Ectodermal cell (in vitro differentiated cells): ENCODE data around the gene HDHD5.

Experiments used
- H3K27ac ChIP-seq: 2 replicates; pipeline ENCODE4 v1.7.0; 2013; ENCODE audit warnings: mild to moderate bottlenecking, low read depth, low read length; ENCODE audit not compliant: insufficient read depth, poor library complexity, severe bottlenecking
- H3K27me3 ChIP-seq: 2 replicates; pipeline ENCODE4 v1.7.0; 2013; ENCODE audit warnings: mild to moderate bottlenecking, low read length; ENCODE audit not compliant: insufficient read depth, control insufficient read depth, poor library complexity, severe bottlenecking
- H3K36me3 ChIP-seq: one replicate; pipeline ENCODE4 v1.7.0; 2013; ENCODE audit warnings: low read length; ENCODE audit not compliant: control insufficient read depth, insufficient read depth
- H3K4me1 ChIP-seq: one replicate; pipeline ENCODE4 v1.7.0; 2013; ENCODE audit warnings: low read length; ENCODE audit not compliant: control insufficient read depth, insufficient read depth
- H3K4me3 ChIP-seq: 2 replicates; pipeline ENCODE4 v1.7.0; 2013; ENCODE audit warnings: low read depth, low read length, control low read depth; ENCODE audit not compliant: insufficient read depth
- H3K9me3 ChIP-seq: 2 replicates; pipeline ENCODE4 v1.7.0; 2013; ENCODE audit warnings: mild to moderate bottlenecking, low read length, moderate library complexity; ENCODE audit not compliant: control insufficient read depth
- WGBS, 2 experiments: methylation state at CpG; one replicate each; pipeline ENCODE4 v1.1.7; 2013; ENCODE audit warnings: missing lambda C conversion rate in 2 of 2; 5-methylcytosine and 5-hydroxymethylcytosine counted together

The HDHD5 gene

GRCh38 chr22:17105143-17106129, 53.6 kb downstream of the HDHD5 start:
- Histone ChIP-seq H3K4me1 (no peaks in the 10 kb centered on the region), H3K36me3 (no peaks in the 10 kb centered on the region), H3K27me3 (no peaks in the 10 kb centered on the region), H3K9me3 (no peaks in the 10 kb centered on the region), H3K27ac (no peak overlapping the region), H3K4me3 (no peak overlapping the region)
- 92% methylated on average over 22 of the region's 22 CpGs for WGBS, 2 experiments

DNA sequence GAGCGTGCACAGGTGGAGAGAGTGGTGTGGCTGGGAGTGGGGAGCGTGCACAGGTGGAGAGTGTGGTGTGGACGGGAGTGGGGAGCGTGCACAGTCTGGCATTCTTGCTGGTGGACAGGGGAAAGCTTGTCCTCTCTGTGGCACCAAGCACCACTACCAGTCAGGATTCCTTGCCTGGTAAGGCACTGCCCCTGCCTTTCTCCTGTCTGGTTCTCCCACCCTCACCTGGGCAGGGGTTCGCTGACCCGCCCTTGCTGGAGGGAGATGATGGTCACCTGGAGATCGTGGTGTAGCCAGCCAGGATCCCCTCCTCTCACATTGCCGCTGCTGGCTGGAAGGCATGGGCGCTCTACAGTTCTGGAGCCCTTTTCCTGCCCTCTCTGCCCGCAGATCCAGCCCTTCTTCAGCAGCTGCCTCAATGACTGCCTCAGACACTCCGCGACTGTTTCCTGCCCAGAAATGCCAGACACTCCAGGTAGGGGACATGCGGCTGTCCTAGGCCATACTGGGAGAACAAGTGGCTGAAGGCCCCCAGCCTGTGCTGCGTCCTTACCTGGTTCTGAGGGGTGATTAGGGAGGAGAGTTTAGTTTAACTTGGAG, 54.6 kb downstream of the HDHD5 start:
- Histone ChIP-seq H3K27ac (no peak overlapping the region), H3K27me3 (no peaks in the 10 kb centered on the region), H3K36me3 (no peaks in the 10 kb centered on the region), H3K4me3 (no peak overlapping the region), H3K9me3 (no peaks in the 10 kb centered on the region), H3K4me1 (no peaks in the 10 kb centered on the region)
- 85 to 92% methylated on average over 13 to 14 of the region's 14 CpGs for WGBS, 2 experiments

DNA sequence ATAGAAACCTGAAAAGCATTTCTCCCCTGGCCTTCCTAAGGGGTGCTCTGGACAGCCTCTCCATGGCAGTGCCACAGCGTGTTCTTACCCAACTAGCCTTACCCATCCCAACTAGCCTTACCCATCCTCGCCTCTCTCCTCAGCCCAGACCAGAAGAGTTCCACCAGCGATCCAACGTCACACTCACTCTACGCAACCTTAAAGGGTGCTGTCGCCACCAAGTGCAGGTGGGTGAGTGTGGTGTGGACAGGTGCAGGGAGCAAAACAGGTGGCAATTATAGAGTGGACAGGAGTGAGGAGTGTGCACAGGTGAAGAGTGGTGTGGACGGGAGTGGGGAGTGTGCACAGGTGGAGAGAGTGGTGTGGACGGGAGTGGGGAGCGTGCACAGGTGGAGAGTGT, 55.7 kb downstream of the HDHD5 start:
- WGBS, 2 experiments, result 95 to 97% methylated on average over 9 of the region's 9 CpGs
- H3K9me3 ChIP-seq, result no peaks in the 10 kb centered on the region
- no peaks in the 10 kb centered on the region for H3K4me1 ChIP-seq
- H3K27me3 ChIP-seq, result no peaks in the 10 kb centered on the region
- no peaks in the 10 kb centered on the region for H3K36me3 ChIP-seq
- no peak overlapping the region for H3K27ac ChIP-seq
- H3K4me3 ChIP-seq, result no peak overlapping the region

- H3K4me3 ChIP-seq, result no peak overlapping the region
- no peaks in the 10 kb centered on the region for H3K27me3 ChIP-seq
- H3K4me1 ChIP-seq, result no peaks in the 10 kb centered on the region
- WGBS, 2 experiments, result 95 to 97% methylated on average over 7 of the region's 7 CpGs
- H3K9me3 ChIP-seq, result no peaks in the 10 kb centered on the region
- no peaks in the 10 kb centered on the region for H3K36me3 ChIP-seq
- H3K27ac ChIP-seq, result no peak overlapping the region
Observed at GRCh38 chr22:17102297-17102667, 56.8 kb downstream of the HDHD5 start.

DNA sequence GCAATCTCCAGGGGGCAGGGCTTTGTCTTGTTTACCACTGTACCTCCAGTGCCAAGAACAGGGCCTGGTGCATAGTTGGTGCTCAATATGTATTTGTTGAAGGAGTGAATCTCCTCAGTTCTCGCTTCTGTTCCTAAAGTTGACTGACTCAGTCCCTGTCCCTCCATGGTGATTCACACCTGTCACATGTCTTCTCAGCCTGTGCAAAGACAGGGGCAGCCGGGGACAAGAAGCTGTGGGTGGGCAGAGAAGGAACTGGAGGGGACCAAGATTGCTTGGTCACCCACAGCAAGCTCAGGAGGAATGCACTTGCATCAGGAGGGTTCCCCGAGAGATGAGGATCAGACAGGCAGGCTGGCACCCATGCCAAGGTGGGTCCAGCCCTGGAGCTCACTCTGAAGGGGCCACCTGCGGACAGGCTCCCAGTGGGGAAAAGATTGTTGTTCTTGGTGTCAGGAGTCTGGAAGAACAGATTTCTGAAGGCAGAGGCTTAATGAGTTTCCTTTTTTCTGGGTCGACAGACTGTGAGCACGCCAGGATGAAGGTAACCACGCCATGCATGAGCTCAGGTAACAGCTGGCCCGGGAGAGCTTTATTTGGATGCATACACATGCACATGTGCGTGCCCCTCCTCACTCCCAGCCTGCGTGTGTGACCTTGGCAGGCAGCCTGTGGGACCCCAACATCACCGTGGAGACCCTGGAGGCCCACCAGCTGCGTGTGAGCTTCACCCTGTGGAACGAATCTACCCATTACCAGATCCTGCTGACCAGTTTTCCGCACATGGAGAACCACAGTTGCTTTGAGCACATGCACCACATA, 57.4 kb downstream of the HDHD5 start:
- no peak overlapping the region for H3K27ac ChIP-seq
- H3K36me3 ChIP-seq, result no peaks in the 10 kb centered on the region
- H3K4me1 ChIP-seq, result no peaks in the 10 kb centered on the region
- 89 to 91% methylated on average over 14 of the region's 14 CpGs for WGBS, 2 experiments
- H3K4me3 ChIP-seq, result no peak overlapping the region
- H3K27me3 ChIP-seq, result no peaks in the 10 kb centered on the region
- H3K9me3 ChIP-seq, result no peaks in the 10 kb centered on the region

- Histone ChIP-seq H3K27me3 (no peaks in the 10 kb centered on the region), H3K27ac (no peak overlapping the region), H3K4me3 (no peak overlapping the region), H3K4me1 (no peaks in the 10 kb centered on the region), H3K36me3 (no peaks in the 10 kb centered on the region), H3K9me3 (no peaks in the 10 kb centered on the region)
- WGBS, 2 experiments, result 89 to 92% methylated on average over 6 of the region's 6 CpGs
Observed at GRCh38 chr22:17100621-17101020, 58.5 kb downstream of the HDHD5 start.

DNA sequence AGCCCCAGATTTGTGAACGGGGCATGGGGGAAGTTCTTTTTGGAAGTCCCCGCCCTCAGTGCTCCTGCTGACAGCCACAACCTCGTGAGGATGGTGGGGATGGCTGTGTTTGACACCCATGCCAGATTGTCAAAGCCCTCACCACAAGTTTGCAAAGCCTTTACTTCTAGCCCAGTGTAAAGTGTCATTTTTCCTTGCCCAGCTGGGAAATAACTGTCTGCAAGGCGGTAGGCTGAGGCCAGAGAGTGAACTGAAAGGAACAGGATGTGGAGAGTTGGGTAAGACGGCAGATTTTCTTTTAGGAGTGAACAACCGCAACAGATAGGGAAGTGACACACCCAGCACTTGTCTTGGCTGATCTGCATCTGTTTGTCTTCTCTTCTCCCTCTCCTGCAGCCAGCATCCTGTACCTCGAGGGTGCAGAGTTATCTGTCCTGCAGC, 60.7 kb downstream of the HDHD5 start:
- no peaks in the 10 kb centered on the region for H3K4me1 ChIP-seq
- H3K4me3 ChIP-seq, result no peak overlapping the region
- H3K36me3 ChIP-seq, result no peaks in the 10 kb centered on the region
- H3K27ac ChIP-seq, result no peak overlapping the region
- WGBS, 2 experiments, result 87 to 89% methylated on average over 7 of the region's 7 CpGs
- no peaks in the 10 kb centered on the region for H3K27me3 ChIP-seq
- H3K9me3 ChIP-seq, result no peaks in the 10 kb centered on the region

DNA sequence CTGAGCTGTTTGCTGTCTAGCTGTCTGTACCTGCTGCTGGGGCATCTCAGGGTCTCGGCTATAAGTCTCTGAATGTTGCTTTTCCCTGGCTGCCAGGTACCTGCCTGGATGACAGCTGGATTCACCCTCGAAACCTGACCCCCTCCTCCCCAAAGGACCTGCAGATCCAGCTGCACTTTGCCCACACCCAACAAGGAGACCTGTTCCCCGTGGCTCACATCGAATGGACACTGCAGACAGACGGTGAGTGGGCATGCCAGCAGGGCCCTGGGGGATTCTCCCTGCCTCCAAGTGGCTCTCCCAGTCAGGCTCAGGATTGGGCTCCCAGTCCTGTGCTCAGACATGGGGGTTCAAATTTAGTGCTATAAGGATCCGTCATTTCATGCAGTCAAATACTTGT, 61.4 kb downstream of the HDHD5 start:
- no peak overlapping the region for H3K4me3 ChIP-seq
- no peaks in the 10 kb centered on the region for H3K4me1 ChIP-seq
- no peak overlapping the region for H3K27ac ChIP-seq
- H3K27me3 ChIP-seq, result no peaks in the 10 kb centered on the region
- H3K9me3 ChIP-seq, result no peaks in the 10 kb centered on the region
- WGBS, 2 experiments, result 90 to 92% methylated on average over 6 of the region's 6 CpGs
- H3K36me3 ChIP-seq, result no peaks in the 10 kb centered on the region

DNA sequence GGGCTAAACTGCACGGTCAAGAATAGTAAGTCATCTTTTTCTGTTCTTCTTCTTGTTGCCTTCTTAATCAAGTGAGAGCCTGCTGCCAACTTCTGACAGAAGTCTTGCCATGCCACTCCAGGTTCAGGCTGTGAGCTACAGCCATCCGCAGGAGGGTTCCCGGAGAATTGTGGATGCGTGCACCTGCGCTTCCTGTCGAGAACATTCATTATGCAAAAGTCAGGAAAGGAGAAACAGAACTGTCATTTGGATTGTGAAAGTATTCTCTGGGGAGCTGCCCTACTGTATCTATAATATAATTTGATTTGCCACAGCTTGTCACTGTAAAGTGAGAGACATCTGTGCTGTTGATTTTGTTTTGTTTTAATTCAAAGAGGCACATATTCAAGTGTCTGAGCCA, 62.0 kb downstream of the HDHD5 start:
- no peaks in the 10 kb centered on the region for H3K4me1 ChIP-seq
- WGBS, 2 experiments, result 92 to 95% methylated on average over 6 of the region's 6 CpGs
- H3K9me3 ChIP-seq, result no peaks in the 10 kb centered on the region
- no peak overlapping the region for H3K4me3 ChIP-seq
- H3K36me3 ChIP-seq, result no peaks in the 10 kb centered on the region
- H3K27me3 ChIP-seq, result no peaks in the 10 kb centered on the region
- H3K27ac ChIP-seq, result no peak overlapping the region

- Histone ChIP-seq H3K27me3 (no peaks in the 10 kb centered on the region), H3K9me3 (no peaks in the 10 kb centered on the region), H3K36me3 (no peaks in the 10 kb centered on the region), H3K27ac (no peak overlapping the region), H3K4me3 (no peak overlapping the region), H3K4me1 (no peaks in the 10 kb centered on the region)
- 95 to 97% methylated on average over 7 of the region's 7 CpGs for WGBS, 2 experiments
Observed at GRCh38 chr22:17096071-17096470, 63.0 kb downstream of the HDHD5 start.
